ENCODE data around the gene ACSBG1.

Gene ACSBG1

DNA sequence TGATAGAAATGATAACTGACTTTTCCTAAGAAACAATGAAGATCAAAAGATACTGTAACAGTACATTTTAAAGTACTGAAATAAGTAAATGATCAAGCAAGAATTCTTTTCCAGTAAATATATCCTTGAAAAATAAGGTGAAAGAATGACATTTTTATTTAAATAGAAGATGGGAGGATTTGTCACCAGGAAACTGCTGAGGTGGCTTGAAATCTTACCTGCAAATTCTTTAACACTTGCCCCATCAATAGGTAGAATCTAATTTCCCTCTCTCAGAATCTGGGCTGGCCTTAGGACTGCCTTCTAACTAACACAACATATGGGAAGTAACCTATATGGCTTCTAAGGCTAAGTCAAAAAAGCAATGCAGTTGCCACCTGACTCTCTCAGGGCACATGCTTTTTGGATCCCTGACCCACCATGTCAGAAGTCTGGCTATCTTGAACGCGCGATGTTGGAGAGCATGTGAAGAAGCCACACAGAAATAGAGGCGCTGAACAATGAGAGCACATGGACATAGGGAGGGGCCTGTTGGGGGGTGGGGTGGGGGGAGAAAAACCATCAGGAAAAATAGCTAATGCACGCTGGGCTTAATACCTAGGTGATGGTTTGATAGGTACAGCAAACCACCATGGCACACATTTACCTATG lies 11.5 kb downstream of the ACSBG1 start:
- DNase-seq (ENCODE audit: low read depth in 2 of 2), result no peak

DNA sequence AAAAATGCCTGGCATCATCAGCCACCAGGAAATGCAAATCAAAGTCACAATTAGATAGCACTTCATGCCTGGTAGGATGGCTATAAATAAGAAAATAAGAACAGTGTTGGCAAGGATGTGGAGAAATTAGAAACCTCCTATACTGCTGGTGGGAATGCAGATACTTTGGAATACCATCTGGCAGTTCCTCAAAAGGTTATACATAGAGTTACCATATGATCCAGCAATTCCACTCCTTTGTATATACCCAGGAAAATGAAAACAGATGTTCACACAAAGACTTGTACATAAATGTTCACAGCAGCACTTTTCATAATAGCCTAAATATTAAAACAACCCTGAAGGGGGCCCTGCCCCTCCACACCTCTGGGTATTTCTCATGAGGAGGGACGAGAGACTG lies 13.7 kb downstream of the ACSBG1 start:
- DNase-seq (ENCODE audit: low read depth in 2 of 2), result no peak

DNA sequence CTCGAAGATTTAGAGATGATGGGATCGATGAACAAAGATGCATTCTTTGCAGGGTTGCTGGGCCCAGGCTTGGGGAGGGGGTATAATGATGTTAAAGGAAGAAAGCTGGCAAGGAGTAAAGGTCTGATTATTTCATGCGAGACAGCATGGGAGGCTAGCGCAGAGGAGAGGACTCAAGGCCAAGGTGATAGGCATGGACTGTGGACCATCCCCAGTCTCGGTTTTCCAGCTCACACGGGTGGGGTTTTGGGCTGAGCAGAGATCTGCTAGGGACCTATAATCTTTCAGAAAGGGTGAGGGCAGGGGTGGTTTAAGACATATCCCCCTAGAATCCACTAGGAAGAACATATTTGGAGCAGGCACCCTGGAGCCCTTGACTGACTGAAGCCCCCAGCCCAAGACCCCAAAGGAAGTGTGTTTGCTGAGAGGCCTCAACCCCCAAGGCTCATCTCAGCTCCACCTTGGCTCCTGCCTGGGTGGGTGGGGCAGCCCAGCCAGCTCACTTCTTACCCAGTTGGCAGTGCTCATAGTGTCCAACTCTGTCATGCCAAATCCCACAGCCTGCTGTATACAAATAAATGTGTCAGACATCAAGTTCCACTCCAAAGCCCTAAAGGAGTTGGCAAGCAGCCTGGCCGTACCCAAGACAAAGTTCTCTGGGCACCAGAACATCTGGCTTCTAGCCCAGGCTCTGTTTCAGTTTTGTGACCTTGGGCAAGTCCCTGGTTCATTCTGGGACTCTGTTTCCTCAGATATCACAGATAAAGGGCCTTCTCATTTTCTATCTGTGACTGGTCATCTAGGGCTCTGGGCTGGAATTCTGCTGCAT lies 17.9 kb downstream of the ACSBG1 start:
- DNase-seq (ENCODE audit: low read depth in 2 of 2), result no peak

- no peak for DNase-seq (ENCODE audit: low read depth in 2 of 2)
Measured at GRCh38 chr15:78213956-78214355, 20.4 kb downstream of the ACSBG1 start.

DNA sequence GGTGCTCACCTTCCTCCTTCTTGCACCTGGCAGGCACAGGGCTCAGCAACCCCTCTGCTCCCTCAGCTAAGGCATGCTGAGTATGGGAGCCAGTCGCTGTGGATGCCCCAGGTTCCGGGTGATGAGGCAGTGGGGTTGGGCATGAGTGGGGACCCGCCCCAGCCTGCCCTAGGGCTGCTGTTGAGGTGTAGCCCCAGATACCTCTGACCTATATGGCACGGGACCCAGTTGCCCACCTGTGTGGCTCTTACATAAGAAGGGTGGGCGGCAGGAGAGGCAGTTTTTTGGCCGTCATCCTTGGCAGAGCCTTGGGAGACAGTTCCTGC lies 21.0 kb downstream of the ACSBG1 start:
- no peak for DNase-seq (ENCODE audit: low read depth in 2 of 2)

GRCh38 chr15:78212546-78213424 lies 21.6 kb downstream of the ACSBG1 start:
- no peak for DNase-seq (ENCODE audit: low read depth in 2 of 2)

DNA sequence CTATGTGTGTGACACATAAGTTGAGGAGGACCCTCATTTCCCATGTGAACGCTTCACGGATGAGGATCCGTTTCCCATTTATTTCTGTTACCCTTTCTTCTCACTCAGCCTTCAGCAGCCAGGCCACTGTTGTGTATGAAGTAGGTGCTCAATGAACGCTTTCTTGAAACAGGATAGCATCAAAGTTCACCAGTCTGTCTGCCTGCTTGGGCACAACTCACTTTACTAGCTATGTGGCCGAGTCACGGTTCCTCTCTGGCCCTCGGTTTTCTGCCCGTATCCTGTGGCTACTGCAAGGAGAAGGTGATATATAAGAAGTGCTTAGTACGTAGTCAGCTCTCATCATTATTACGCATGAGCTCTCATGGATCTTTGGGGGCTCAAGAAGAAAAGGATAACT lies 22.4 kb downstream of the ACSBG1 start:
- DNase-seq (ENCODE audit: low read depth in 2 of 2), result no peak

GRCh38 chr15:78211189-78211921 lies 23.0 kb downstream of the ACSBG1 start:
- no peak for DNase-seq (ENCODE audit: low read depth in 2 of 2)

DNA sequence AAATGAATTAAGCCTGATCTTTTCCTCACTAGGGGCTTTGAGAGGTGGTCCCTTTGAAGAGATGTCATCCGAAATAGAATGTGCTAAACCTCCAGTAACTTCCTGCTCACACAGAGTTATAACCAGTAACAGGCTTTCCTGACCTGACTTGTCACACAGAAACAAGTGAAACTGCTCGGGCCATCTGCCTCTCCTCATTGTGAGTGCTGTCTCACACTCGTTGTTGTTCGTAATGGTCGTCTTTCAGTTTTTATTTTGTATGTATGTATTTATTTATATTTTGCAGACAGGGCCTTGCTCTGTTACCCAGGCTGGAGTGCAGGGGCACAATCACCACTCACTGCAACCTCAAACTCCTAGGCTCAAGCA lies 24.0 kb downstream of the ACSBG1 start:
- DNase-seq (ENCODE audit: low read depth in 2 of 2), result no peak

DNA sequence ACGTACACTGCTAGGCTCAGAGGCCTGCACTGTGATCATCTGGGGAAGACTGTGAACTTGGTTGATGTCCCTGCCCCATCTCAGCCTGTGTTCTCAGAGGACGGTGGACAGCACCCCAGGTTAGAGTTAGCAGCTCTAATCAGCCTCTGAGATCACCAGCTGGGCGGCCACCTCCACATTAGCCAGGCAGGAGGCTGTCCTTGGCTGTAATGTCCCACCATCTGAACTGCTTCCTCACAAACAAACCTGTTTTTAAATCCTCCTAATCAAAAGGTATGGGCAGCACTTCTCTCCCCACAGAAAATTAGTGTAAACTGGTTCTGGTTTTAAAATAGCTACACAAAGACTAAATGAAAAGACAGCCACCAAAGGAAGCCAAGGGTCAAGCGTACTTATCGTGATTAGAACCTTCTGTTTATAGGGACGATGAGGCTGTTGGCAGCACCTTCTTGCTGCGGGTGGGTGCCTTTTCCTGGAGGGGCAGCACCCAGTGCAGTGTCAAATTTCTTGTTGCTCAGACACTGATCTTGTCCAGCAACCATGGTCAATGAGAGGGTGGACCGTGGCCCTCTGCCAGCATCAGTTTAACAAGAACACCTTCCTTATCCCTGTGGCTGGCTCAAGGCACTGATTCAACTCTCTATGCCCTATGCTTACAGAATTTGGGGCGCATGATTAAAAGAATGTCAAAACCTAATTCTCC lies 24.6 kb downstream of the ACSBG1 start:
- DNase-seq (ENCODE audit: low read depth in 2 of 2), result no peak

GRCh38 chr15:78208887-78209645 lies 25.3 kb downstream of the ACSBG1 start:
- DNase-seq (ENCODE audit: low read depth in 2 of 2), result no peak

- DNase-seq (ENCODE audit: low read depth in 2 of 2), result no peak
Measured at GRCh38 chr15:78208341-78208844, 26.0 kb downstream of the ACSBG1 start.

DNA sequence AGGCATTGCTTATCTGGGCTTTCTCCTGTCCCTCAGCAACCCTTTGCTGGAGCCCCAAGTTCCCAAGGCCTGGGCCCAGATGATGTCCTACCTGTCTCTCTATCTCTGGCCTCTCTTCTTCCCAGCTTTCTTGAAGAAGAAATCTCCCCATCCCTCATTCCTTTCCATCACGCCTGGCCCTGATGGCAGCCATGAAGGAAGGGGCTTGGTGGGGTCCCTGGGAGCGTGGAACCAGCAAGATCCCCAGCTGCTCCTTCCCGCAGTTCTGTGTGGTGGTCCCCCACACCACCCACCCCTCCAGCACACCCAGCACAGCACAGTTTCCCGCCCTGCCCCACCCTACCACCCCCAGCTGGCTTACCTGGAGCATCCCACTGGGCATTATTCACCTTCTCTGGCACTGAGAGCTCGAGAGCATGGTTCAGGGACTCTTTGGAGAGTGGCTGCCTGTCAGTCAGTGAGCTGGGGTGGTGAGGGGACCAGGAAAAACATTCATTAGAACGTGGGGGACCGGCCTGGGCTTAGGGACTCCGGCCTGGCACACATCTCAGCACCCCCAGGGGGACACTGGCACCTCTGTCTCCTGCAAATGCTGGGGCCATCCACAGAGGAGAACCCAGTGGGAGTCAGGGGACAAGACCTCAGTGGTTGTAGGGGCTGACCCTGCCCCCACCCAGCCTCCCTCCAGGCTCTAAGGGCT lies 26.6 kb downstream of the ACSBG1 start:
- DNase-seq (ENCODE audit: low read depth in 2 of 2), result no peak

GRCh38 chr15:78207110-78207458 lies 27.3 kb downstream of the ACSBG1 start:
- no peak for DNase-seq (ENCODE audit: low read depth in 2 of 2)

DNA sequence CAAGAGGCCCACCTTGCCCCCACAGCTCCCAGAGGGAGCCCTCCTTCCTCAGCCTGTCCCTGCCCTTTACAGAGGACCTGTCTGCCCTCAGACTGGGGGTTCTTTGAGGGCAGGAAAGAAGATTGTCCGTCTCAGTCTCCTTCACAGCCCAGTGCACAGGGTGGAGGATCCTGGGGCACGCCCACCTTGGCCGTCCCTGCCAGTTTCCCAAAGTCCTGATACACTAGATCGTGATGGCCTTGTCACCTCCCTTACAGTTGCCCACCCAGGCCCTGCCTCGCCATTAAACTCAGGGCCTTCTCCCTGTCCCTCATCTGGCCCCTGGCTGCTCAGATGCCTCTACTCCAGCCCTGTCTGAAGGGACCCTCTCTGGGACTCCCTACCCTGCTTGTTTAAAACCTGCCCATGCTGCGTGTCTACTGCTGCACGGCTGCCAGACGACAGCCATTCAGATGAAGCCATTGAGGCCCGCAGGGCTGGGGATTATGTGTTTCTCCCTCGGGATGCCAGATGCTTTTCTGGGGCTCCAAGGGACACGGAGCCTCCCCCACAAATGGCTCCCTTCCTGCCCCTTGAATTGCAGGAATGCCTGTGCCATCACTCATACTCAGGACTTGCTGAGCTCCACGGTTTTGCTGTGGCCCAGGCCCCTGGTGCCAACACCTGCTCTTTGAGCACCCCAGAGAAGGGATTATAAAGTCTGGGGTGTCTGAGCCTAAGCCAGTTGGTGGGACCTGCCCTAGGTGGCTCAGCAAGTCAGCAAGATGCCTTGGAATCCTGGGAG lies 27.8 kb downstream of the ACSBG1 start:
- DNase-seq (ENCODE audit: low read depth in 2 of 2), result no peak

DNA sequence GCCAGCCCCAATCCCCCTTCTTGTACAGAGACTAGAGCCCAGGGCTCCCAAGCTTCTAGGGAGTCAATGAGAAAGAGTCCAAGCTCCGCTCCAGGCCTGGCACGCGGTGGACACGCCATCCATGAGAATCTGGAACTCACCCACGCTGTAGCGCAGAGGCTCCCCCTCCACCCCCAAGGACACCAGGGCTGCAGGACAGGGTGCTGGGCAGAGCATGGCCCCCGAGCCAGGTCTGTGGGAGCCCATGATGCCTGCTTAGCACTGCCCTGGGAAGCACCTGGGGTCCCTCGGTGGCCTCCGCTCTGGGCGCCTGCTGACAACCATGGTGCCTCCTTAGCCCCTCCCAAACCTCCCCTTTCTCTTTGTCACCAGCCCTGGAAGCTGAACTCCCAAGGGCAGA lies 28.5 kb downstream of the ACSBG1 start:
- no peak for DNase-seq (ENCODE audit: low read depth in 2 of 2)

DNA sequence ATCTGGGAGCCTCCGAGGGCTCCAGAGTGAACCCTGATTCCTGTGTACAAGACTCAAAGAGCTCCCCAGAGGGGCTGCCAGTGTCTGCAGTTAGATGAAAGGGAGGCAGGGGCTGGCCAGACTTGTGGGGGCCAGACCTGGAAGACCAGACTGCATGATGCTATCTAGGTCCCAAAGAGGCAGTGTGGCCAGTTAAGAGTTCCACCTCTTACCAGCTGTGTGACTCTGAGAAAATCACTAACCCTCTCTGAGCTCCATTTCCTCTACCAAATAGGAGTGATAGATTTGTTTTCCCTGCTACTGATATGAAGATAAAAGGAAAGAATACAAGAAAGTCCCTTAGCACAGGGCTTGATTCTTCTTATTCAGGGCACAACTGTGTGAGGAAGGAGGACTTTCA lies 29.0 kb downstream of the ACSBG1 start:
- DNase-seq (ENCODE audit: low read depth in 2 of 2), result no peak

- no peak for DNase-seq (ENCODE audit: low read depth in 2 of 2)
Measured at GRCh38 chr15:78204351-78205309, 29.7 kb downstream of the ACSBG1 start.

Data from stimulated activated CD4-positive, alpha-beta T cell treated with anti-CD3 and anti-CD28 coated beads, Interleukin-15, amount 100 ng/mL, for 48 hours (primary cell).